Lung (tissue), 12 donors: ENCODE results near the gene APOOL. TPM values are rescaled to one million over a fixed set of nuclear protein-coding genes. Genes with fewer than 3 reads are reported as not detected.
A peak's percentile ranks its signal among the peaks of the same experiment; 100 is the strongest.
"Not testable (repeated sequence)": the region's sequence is repeated elsewhere in the genome, so short reads cannot be mapped to it uniquely, and the experiment has no call there.

Source experiments
- ATAC-seq: fragments of 200-7000 bp; cut with Tn5 transposase; one replicate; pipeline ENCODE4 v1.9.1; 2020; ENCODE audit warnings: moderate number of reproducible peaks; ENCODE audit not compliant: insufficient read depth, low FRiP score
- DNase-seq, 3 donors: peaks; one replicate each; pipeline ENCODE4 v3.0.0-alpha.2; 2013 to 2017
- H3K27ac ChIP-seq, 2 donors: one replicate each; pipeline ENCODE4 v1.5.1; 2013; ENCODE audit warnings: mild to moderate bottlenecking in 2 of 2, moderate library complexity in 2 of 2, control low read depth in 1 of 2, inconsistent platforms in 1 of 2, low read depth in 1 of 2, low read length in 1 of 2
- H3K27me3 ChIP-seq, 3 donors: one replicate each; pipeline ENCODE4 v1.5.1; 2013; ENCODE audit warnings: low read length in 2 of 3; ENCODE audit not compliant: control insufficient read depth in 3 of 3, insufficient read depth in 3 of 3
- H3K36me3 ChIP-seq, 4 donors: one replicate each; pipeline ENCODE4 v1.5.1; 2013; ENCODE audit warnings: low read length in 4 of 4, mild to moderate bottlenecking in 1 of 4, moderate library complexity in 1 of 4; ENCODE audit not compliant: control insufficient read depth in 4 of 4, insufficient read depth in 4 of 4
- H3K4me1 ChIP-seq, 5 donors: one replicate each; pipeline ENCODE4 v1.5.1; 2013; ENCODE audit warnings: low read length in 5 of 5, mild to moderate bottlenecking in 2 of 5, moderate library complexity in 1 of 5; ENCODE audit not compliant: control insufficient read depth in 5 of 5, insufficient read depth in 5 of 5
- H3K4me3 ChIP-seq: one replicate; pipeline ENCODE4 v1.5.1; 2013; ENCODE audit warnings: mild to moderate bottlenecking, control low read depth, moderate library complexity
- H3K9ac ChIP-seq, 2 donors: one replicate each; pipeline ENCODE4 v1.5.1; 2013; ENCODE audit warnings: low read length in 2 of 2, control low read depth in 1 of 2; ENCODE audit not compliant: insufficient read depth in 1 of 2
- H3K9me3 ChIP-seq, 4 donors: one replicate each; pipeline ENCODE4 v1.5.1; 2013; ENCODE audit warnings: low read length in 3 of 4, mild to moderate bottlenecking in 1 of 4, moderate library complexity in 1 of 4; ENCODE audit not compliant: control insufficient read depth in 4 of 4, insufficient read depth in 3 of 4
- CTCF ChIP-seq: IDR thresholded peaks from 2 replicates; pipeline ENCODE4 v1.5.1; 2012; ENCODE audit warnings: mild to moderate bottlenecking; ENCODE audit errors: control extremely low read depth, extremely low read depth
- WGBS, 2 donors: extraction: QIAGEN DNeasy Blood & Tissue Kit; methylation state at CpG; one replicate each; pipeline ENCODE4 v1.1.7; 2013; 5-methylcytosine and 5-hydroxymethylcytosine counted together
- polyA plus RNA-seq, 2 donors: library from polyadenylated mRNA; stranded (reverse); fragments of 200-250 nt; gene quantifications; one replicate each; pipeline ENCODE4 v1.2.1, GENCODE V29; 2013
- total RNA-seq, 2 donors: library from RNA; depleted of rRNA in 1 of 2; stranded (reverse); fragments of >200 nt in 1 of 2; gene quantifications; one replicate each; pipeline ENCODE4 v1.2.1, GENCODE V29; 2014 to 2021
- donor health status: control.
- donor health status: control.
- donor health status: Bipolar disorder and iron deficiency.
- donor health status: healthy.
- donor health status: DM: yes; HTN: yes; CAD: no.

The APOOL gene
- total and polyA plus RNA-seq, 4 donors, result 4.5 to 21.6 (median 11.4) TPM

- 57 to 71% methylated on average over 4 of the region's 4 CpGs for WGBS, 2 donors
- Histone ChIP-seq H3K27me3 (no peaks in the 10 kb centered on the region), H3K9ac (no peak overlapping the region), H3K27ac (no peak overlapping the region), H3K4me1 (no peaks in the 10 kb centered on the region), H3K36me3 (no peaks in the 10 kb centered on the region), H3K4me3 (no peak overlapping the region), H3K9me3 (no peaks in the 10 kb centered on the region)
- ATAC-seq (no peak), DNase-seq (no peak)
- TF ChIP-seq CTCF, result no peak
Measured at GRCh38 chrX:85065512-85066198, 62.0 kb downstream of the APOOL start.

GRCh38 chrX:85077247-85077646 is 73.6 kb downstream of the APOOL start:
- H3K9ac ChIP-seq, H3K27me3 ChIP-seq, H3K27ac ChIP-seq, ATAC-seq, DNase-seq, H3K4me1 ChIP-seq, H3K9me3 ChIP-seq, H3K36me3 ChIP-seq, H3K4me3 ChIP-seq: not testable (repeated sequence)
- 90 to 100% methylated on average over 1 of the region's 1 CpG for WGBS, 2 donors

GRCh38 chrX:85084770-85085393 is 81.2 kb downstream of the APOOL start:
- Histone ChIP-seq H3K9me3 (no peaks in the 10 kb centered on the region), H3K36me3 (peaks cover 0 to 5% (median 0%) of the 10 kb centered on the region in 4 donors), H3K27me3 (no peaks in the 10 kb centered on the region), H3K9ac (no peak overlapping the region), H3K27ac (no peak overlapping the region), H3K4me1 (peaks cover 0 to 4% (median 0%) of the 10 kb centered on the region in 5 donors), H3K4me3 (no peak overlapping the region)
- ATAC-seq (no peak), DNase-seq (peak in 2 of 3 donors; percentile 22 to 48)
- TF ChIP-seq CTCF, result peak; percentile 50
- 48 to 83% methylated on average over 2 of the region's 2 CpGs for WGBS, 2 donors

- ATAC-seq (no peak), DNase-seq (no peak)
- Histone ChIP-seq H3K36me3 (peaks cover 0 to 5% (median 1%) of the 10 kb centered on the region in 4 donors), H3K9me3 (no peaks in the 10 kb centered on the region), H3K27ac (no peak overlapping the region), H3K4me1 (no peaks in the 10 kb centered on the region), H3K27me3 (peaks cover 0 to 2% (median 0%) of the 10 kb centered on the region in 3 donors), H3K9ac (no peak overlapping the region), H3K4me3 (no peak overlapping the region)
- 84 to 93% methylated on average over 5 of the region's 5 CpGs for WGBS, 2 donors
- TF ChIP-seq CTCF, result no peak
Measured at GRCh38 chrX:85089321-85089840, 85.7 kb downstream of the APOOL start.
